ENCODE measurements around the gene N4BP2L2.

The N4BP2L2 gene

DNA sequence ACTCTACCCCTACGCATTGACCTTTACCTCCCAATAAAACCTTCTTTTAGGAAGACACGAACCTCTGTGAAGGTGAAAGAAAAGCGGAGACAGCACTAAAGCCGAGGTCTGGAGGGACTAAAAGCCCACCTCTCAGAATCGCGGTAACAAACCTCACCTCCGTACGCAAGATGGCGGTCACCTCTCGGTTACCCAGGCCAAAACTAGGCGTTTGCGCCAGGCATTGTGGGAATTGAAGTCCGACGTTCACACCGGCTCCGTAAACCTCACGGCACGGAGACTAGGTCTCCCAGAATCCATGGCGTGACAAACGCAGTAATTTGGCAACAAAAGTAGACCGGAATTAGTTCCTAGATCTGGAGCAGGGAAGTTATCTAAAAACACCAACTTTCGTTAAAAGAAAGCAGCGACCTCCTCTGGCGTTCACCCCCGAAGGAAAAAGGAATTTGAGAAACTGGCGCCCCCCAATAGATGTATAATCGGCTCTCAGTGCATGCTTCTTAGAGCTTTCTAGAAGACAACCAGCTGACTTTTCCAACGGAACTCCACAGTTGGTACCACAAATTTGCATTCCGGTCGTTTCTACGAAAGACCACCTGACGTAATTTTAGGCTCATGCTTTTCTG lies at the start of gene N4BP2L2:
Gene N4BP2L2 (minus strand): TSS at position 175 of the 626 bp plus-strand sequence. CDS start 1,768 bp downstream, outside the sequence.
- TF ChIP-seq, protein P1, sequence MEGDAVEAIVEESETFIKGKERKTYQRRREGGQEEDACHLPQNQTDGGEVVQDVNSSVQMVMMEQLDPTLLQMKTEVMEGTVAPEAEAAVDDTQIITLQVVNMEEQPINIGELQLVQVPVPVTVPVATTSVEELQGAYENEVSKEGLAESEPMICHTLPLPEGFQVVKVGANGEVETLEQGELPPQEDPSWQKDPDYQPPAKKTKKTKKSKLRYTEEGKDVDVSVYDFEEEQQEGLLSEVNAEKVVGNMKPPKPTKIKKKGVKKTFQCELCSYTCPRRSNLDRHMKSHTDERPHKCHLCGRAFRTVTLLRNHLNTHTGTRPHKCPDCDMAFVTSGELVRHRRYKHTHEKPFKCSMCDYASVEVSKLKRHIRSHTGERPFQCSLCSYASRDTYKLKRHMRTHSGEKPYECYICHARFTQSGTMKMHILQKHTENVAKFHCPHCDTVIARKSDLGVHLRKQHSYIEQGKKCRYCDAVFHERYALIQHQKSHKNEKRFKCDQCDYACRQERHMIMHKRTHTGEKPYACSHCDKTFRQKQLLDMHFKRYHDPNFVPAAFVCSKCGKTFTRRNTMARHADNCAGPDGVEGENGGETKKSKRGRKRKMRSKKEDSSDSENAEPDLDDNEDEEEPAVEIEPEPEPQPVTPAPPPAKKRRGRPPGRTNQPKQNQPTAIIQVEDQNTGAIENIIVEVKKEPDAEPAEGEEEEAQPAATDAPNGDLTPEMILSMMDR (IDR thresholded peaks at IDR 0.05; ENCODE audit: low read depth, low read length, missing control alignments) = peak; percentile 46
- DNase-seq = peak; percentile 98
- H3K27ac ChIP-seq = peak within 1 kb of the TSS; percentile 95
- H3K36me3 ChIP-seq (replicated peaks) = peaks cover 13% of the 10 kb centered on the region
- in situ Hi-C loops (cut with HindIII; ENCODE audit: low pct_ligation_motif_present, low sequenced_read_pairs) = no loop called here
- no peaks in the 10 kb centered on the region for H3K27me3 ChIP-seq (replicated peaks)
- peak within 1 kb of the TSS; percentile 95 for H3K4me3 ChIP-seq (ENCODE audit: low read depth, low read length)

DNA sequence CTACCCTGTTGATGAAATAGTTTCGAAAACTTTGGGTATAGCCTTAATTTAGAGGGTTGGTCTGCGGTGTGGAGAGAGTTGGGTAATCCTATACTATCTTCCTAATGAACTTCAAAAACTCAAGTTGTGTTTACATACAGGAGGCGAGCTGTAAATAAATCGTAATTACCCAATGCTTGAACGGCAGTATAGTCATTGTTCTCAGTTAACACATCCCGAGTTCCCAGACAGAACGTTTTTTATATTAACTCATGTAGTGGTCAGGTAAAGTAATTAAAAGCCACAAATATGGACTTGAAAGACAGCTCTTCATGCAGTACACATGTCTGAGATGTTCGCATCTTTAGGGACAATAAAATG lies 49.2 kb upstream of the N4BP2L2 start:
- DNase-seq = peak; percentile 1
- in situ Hi-C loops (cut with HindIII; ENCODE audit: low pct_ligation_motif_present, low sequenced_read_pairs) = no loop called here

DNA sequence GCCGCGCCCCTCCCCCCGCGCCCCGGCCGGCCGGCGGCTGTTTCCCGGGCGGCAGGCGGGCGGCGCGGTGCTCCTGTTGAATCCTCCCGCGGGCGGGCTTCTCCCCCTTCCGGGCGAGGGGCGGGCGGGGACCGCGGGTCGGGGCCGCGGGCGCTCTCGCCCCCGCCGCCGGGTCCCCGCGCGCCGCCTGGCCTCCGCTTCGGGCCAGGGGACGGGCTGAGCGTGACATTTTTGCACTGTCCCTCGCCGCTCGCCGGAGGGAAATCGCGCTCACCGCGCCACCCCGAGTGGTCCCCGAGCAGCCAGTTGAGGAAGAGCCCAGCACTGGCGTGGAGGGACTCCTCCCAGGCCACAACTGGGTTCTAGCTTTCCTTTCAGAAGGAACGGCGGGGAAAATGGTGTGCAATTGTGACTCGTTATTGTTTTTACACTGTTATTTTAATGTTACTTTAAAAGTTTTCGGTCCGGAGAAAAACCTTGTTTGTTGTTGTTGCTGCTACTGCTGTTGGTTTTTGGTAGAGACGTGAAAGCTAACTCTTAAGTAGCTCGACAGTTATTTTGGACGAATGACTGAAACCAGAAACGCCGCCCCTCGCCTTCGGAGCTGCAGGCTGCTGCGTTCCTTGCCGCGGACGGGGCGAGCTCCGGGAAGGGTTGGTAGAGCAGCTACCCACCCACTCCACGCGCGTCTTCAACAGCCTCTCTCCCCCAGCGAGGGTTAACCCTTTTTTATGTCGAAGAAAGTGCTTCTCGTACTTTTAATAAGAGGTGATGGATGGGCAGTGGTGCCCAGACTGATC lies 48.6 kb upstream of the N4BP2L2 start:
- in situ Hi-C loops (cut with HindIII; ENCODE audit: low pct_ligation_motif_present, low sequenced_read_pairs) = no loop called here
- Histone ChIP-seq H3K4me3 (ENCODE audit: low read depth, low read length) (peak overlapping the region; percentile 81), H3K27ac (peak overlapping the region; percentile 81), H3K36me3 (replicated peaks) (no peaks in the 10 kb centered on the region), H3K27me3 (replicated peaks) (no peaks in the 10 kb centered on the region)
- peak; percentile 55 for DNase-seq
- TF ChIP-seq, protein P1 (IDR thresholded peaks at IDR 0.05; ENCODE audit: low read depth, low read length, missing control alignments) = peak; percentile 0

More for the DNA sequence above, 49.2 kb upstream of the N4BP2L2 start:
- no peaks in the 10 kb centered on the region for H3K36me3 ChIP-seq (replicated peaks)
- no peaks in the 10 kb centered on the region for H3K27me3 ChIP-seq (replicated peaks)
- H3K27ac ChIP-seq = peak overlapping the region; percentile 81
- TF ChIP-seq, protein P1 (IDR thresholded peaks at IDR 0.05; ENCODE audit: low read depth, low read length, missing control alignments) = no peak
- peak overlapping the region; percentile 81 for H3K4me3 ChIP-seq (ENCODE audit: low read depth, low read length)

DNA sequence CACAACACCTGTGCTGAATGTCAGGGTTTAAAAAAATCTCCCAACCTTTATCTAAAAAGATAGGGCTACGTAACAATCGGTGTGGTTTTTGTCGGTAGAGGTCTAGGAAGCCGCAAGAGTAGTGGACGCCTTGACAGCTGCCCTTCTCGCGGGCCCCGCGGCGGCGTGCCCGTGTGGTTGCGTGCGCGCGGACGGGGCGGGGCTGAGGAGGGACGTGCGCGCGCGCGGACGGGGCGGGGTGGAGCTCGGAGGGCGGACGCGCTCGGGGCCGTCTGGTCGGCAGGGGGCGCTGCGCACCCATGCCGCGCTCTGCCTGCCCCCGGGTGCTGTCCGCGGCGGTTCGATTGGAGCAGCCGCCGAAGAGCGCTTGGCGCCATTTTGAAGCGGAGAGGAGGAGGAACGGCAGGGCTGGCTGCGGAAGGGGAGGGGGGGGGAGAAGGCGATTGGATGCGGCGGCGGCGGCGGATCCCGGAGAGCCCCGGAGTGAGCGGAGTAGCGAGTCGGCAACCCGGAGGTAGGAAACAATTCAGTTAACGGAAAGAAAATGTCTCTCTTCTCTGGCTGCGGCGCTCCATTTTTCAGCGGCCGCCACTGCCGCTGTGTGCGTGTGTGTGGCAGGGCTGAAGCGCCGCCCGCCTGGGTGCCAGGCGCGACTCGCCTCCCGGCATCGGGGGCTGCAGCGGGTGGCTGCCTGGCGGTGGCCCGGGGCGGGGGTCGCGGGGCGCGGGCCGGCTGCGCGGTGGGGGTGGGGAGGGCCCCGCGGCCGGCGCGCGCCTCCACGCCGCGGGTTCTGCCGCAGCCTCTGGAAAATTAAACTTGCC lies 47.7 kb upstream of the N4BP2L2 start, which contains the start of gene PDS5B:
Gene PDS5B (plus strand): TSS at position 373 of the 821 bp plus-strand sequence. CDS start 62,321 bp downstream, outside the sequence.
- H3K27ac ChIP-seq = peak within 1 kb of the TSS; percentile 81
- in situ Hi-C loops (cut with HindIII; ENCODE audit: low pct_ligation_motif_present, low sequenced_read_pairs) = no loop called here
- TF ChIP-seq, protein P1 (IDR thresholded peaks at IDR 0.05; ENCODE audit: low read depth, low read length, missing control alignments) = peak; percentile 58
- DNase-seq = peak; percentile 90
- no peaks in the 10 kb centered on the region for H3K36me3 ChIP-seq (replicated peaks)
- H3K27me3 ChIP-seq (replicated peaks) = no peaks in the 10 kb centered on the region
- H3K4me3 ChIP-seq (ENCODE audit: low read depth, low read length) = peak within 1 kb of the TSS; percentile 81

DNA sequence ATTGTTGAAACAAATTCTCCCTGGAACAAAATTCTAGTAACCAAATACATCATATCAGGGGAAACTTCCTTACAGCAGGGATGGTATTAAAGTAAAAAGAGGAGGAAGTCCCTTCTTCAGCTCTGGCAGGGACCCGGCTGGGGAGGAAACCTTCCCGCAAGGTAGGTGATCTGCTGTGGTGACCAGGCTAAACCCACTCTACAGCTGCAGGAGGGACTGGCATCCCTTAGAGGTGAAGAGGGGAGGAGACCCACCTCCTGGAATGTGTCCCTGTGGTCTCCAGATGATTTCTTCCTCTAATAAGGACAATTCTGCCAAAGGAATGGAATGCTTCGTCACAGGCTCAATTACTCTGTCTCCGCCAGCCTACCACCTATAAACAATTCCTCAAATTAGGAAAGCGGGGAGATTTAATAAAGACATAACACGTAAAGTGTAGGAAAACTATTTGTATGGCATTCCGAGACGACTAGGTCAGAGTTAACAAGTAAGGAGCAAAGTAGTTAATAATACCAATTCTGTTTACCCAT lies 47.0 kb upstream of the N4BP2L2 start:
- in situ Hi-C loops (cut with HindIII; ENCODE audit: low pct_ligation_motif_present, low sequenced_read_pairs) = no loop called here
- Histone ChIP-seq H3K27ac (peak overlapping the region; percentile 6), H3K36me3 (replicated peaks) (no peaks in the 10 kb centered on the region), H3K27me3 (replicated peaks) (no peaks in the 10 kb centered on the region), H3K4me3 (ENCODE audit: low read depth, low read length) (peak overlapping the region; percentile 56)
- TF ChIP-seq, protein P1 (IDR thresholded peaks at IDR 0.05; ENCODE audit: low read depth, low read length, missing control alignments) = no peak
- peak; percentile 0 for DNase-seq

Data from brain microvascular endothelial cell (primary cell).